SKM-1 (cell line): ENCODE data around the gene CD53.
"Not testable (repeated sequence)": the region's sequence is repeated elsewhere in the genome, so short reads cannot be mapped to it uniquely, and the experiment has no call there.

Experiments used
- DNase-seq: peaks from one replicate; lab custom pipeline; 2025; ENCODE audit not compliant: unreplicated experiment; lab: John Stamatoyannopoulos, UW

The CD53 gene

DNA sequence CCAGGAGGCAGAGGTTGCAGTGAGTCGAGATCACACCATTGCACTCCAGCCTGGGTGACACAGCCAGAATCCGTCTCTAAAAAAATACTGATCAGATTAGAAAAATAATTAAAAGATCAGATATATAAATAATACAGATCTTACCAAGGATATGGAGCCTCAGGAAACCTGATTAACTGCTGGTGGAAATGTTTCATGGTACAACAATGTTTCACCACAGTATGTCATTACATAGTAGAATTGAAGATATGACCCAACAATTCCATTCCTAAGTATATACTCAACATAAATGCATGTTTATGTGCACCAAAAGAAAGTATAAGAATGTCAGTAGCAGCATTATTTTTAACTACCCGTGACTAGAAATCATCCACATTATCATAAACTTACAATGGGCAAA, 41.7 kb downstream of the CD53 start:
- DNase-seq = no peak

DNA sequence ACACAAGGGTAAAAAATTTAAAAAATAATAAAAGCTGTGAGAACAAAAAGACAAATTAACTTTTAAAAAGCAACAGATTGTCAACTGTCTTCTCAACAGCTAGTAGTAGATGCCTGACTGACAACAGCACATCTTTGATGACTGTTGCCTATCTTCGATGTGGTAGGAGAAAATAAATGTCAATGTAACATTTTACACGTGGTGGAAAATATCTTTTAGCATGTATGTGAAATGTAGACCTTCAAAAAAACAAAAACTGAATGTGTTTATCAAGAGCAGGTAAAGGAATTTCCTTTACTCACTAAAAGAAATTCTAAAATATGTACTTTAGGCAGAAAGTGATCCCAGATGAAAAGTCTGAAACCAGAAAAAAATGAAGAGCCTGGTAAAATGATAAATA, 42.9 kb downstream of the CD53 start:
- no peak for DNase-seq

DNA sequence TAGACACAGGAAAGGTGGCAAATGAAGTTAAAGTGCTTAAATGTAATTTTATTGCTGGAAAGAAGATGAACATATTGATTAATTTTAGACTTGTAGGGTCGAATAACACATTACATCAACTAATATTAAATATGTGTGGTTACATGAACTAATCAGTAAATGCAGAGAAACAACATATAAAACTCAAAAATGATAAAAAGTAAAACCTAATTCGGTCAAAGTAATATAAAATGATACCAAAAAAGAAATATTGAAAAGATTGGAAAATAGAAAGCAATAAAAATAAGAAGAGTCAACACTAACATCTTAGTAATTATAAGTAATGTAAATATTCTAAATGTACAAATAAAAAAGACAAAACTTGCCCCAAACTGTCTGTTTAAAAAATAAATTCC, 43.3 kb downstream of the CD53 start:
- no peak for DNase-seq

DNA sequence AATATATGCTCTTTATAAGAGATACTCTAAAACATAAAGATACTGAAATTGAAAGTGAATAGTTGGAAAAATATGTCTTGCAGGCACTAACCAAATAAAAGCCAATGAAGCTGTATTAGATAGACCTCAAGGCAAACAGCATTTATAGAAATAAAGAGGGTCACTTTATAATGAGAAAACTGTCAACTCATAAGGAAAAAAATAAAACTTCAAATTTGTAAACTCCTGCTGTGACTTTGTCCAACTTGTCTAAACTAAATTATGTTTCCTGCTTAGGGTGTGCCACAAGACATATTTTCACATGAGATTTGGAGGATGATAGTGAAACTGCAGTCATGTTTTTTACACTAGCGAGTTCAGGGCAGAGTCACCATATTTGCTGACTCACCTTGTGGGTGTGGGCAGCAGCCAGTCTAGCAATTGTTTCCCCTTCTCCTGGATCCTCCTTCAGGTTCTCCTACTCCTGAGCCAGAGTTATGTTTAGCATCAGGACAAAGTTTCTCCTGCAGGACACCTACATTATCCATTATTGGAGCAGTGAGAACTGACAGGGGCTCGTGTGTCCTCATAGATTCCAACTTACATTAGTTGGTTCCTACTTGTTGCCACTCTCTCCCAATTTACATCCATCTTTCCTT, 43.8 kb downstream of the CD53 start:
- no peak for DNase-seq

DNA sequence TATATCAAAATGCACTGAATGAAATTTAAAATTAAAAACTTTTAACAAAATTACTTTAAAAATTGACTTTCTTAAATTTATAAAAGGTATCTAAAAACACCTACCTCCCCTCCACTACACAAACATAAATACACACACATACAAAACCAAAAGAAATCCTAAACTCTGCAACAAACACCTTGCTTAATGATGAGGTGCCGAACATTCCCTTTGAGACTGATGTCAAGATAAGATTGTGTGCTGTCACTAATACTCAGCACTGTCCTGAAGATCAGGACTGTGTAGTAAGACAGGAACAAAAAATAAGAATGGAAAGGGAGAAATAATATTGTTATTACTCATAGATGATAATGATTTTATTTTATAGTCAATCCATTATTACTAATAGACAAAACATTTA, 45.1 kb downstream of the CD53 start:
- no peak for DNase-seq

DNA sequence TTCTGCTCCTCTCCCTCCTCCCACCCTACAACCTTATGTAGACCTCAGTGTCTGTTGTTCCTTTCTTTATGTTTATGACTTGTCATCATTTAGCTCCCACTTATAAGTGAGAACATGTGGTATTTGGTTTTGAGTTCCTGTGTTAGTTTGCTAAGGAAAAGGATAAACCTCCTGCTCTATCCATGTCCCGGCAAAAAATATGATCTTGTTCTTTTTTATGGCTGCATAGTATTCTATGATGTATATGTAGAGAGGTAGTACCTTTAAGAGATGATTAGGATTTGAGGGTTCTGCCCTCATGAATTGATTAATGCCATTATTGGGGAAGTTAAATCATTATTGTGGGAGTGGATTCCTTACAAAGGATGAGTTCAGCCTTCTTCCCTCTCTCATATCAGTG, 49.0 kb downstream of the CD53 start:
- DNase-seq = no peak

DNA sequence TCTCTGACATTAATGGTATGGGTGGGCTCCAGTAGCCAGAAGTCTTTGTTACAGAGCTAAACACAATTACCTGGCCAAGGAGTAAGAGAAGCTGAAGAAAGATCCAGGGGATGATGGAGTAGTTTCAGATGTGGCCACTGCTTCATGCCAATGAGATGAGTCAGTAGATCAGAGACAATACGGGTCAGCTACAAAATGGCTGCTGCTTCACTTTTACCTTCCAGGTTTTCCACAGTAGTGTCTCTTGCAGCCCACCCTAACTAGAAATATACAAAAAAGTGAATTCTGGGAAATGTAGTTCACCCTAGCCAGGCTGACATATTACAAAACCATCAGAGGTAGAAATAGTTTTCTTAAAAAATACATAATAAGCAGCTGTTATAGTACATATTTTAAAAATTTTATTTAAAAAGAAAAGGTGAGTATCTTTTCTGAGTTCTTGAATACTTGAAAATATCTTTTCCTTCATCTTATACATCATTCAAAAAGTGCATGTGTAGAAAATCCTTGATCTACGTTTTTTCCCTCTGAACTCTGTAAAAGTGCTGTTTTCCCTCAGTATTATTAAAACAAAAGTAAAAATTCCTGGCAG, 54.6 kb downstream of the CD53 start:
- no peak for DNase-seq

DNA sequence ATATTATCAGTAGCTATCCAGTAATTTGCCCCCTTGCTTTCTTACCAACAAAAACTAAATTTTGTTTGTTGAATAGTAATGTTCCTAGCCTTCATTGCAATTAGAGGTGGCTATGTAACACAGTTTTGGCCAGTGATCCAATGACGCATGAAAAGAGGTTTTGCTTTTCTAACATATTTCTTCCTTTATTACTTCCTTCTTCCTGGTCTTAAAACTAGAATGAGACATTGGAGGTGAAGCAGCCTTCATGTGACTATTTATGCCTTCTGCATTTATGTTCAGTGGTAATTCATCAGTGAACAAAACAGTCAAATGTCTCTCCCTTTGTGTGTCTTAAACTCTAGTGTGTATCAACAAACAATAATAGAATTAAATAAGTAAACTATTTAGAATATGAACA, 55.2 kb downstream of the CD53 start:
- no peak for DNase-seq

DNA sequence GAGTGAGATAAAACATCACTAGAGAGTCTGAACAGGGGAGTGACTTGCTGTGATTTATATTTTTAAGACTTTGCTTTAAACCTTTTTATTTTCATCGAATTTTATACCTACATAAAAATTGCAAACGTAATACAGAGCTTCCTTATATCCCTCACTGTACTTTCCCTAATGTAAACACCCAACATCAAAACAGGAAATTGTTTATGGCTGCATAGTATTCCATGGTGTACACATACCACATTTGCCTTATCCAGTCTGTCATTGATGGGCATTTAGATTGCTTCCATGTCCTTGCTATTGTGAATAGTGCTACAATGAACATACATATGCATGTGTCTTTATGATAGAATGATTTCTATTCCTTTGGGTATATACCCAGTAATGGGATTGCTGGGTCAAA, 56.0 kb downstream of the CD53 start:
- DNase-seq = no peak

DNA sequence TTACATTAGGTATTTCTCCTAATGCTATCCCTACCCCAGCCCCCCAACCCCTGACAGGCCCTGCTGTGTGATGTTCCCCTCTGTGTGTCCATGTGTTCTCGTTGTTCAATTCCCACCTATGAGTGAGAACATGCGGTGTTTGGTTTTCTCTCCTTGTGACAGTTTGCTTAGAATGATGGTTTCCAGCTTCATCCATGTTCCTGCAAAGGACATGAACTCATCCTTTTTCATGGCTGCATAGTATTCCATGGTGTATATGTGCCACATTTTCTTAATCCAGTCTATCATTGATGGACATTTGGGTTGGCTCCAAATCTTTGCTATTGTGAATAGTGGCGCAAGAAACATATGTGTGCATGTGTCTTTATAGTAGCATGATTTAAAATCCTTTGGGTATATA, 58.1 kb downstream of the CD53 start:
- DNase-seq = not testable (repeated sequence)

DNA sequence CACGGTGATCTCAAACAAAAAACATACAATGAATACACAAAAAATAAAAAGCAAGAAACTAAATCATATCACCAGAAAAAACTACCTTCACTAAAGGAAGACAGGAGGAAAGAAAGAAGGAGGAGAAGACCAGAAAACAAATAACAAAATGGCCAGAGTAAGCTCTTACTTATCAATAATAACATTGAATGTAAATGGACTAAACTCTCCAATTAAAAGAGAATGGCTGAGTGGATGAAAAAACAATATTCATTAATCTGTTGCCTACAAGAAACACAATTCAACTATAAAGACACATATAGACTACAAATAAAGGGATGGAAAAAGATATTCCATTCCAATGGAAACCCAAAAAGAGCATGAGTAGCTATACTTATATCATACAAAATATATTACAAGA, 63.6 kb downstream of the CD53 start:
- no peak for DNase-seq

DNA sequence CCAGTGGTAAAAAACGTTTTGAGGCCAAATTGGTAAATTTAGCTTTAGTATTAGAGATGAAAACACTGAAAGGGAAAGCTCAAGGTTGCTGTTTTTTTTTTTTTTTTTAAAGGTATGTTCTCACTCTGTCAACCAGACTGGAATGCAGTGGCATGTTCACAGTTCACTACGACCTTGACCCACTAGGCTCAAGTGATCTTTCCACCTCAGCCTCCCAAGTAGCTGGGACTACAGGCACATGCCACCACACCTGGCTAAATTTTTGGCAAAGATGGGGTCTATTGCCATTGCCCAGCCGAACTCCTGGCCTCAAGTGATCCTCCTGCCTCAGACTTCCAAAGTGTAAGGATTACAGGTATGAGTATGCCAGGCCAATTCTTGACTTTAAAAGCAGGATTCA, 71.9 kb downstream of the CD53 start:
- DNase-seq = no peak

DNA sequence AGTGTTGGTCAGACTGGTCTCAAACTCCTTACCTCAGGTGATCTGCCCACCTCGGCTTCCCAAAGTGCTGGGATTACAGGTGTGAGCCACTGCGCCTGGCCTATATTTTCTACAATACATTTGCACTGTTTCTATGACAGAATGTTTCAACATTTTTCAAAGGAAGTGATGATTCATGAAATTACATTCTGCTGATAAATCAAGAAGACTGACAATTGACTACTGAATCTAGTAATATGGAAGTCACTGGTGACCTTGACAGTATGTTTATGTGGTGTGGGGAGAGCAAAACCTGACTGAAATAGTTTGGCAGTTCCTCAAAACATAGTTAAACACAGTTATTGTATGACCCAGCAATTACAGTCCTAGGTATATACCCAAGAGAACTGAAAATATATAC, 72.7 kb downstream of the CD53 start:
- DNase-seq = no peak

DNA sequence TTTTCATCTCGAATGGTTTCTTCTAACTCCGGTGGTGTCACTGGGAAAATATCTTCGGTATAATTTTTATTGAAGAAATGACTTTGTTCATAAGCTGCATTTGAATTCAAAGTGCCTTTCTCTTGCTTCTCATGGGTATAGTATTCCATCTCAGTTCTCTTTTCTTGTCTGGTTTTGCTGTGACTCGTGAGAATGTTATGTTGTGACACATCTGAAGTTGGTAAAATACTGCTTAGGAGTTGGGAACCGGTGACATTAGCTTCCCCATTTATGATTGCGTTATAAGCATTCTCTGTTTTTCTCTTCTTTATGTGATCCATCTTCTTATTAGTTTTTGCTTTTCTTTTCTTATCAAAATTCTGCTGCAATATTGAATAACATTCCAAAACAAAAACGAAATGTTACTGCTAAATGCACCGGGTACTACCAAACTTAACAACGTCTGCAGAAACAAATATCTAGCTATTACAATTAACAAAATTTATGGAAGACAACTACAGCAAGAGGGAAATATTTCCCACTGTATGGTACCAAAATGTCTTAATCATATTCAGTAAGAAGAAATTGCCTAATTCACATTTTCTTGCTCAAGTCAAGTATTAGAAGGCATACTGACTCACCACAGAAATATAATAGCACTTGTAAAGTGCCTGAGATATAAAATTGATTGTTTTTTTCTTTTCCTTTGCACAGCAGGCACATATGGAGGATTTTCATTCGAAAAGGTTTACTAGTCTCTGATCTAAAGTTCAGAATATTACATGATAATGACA, 75.3 kb downstream of the CD53 start:
- DNase-seq = no peak
